SW480 (cell line): ENCODE results near the gene ARHGEF2.

Experiments
- DNase-seq: peaks from one replicate; pipeline ENCODE4 v3.0.0-alpha.2; 2016; ENCODE audit warnings: low spot score

Gene ARHGEF2

GRCh38 chr1:155911156-155912055 lies 66.9 kb downstream of the ARHGEF2 start, which contains the start of gene RIT1:
Gene RIT1 (minus strand): TSS chr1:155911349. CDS start chr1:155910761, 588 bp downstream.
- peak; percentile 78 for DNase-seq

GRCh38 chr1:155910621-155911121 lies 67.7 kb downstream of the ARHGEF2 start:
- peak; percentile 46 for DNase-seq

- DNase-seq = no peak
Measured at GRCh38 chr1:155909894-155910293, 68.5 kb downstream of the ARHGEF2 start.

GRCh38 chr1:155904261-155904660 lies 74.1 kb downstream of the ARHGEF2 start:
- DNase-seq = no peak

- no peak for DNase-seq
Measured at GRCh38 chr1:155900161-155900560, 78.2 kb downstream of the ARHGEF2 start.

GRCh38 chr1:155899683-155900082 lies 78.7 kb downstream of the ARHGEF2 start:
- DNase-seq = no peak

GRCh38 chr1:155898888-155899287 lies 79.5 kb downstream of the ARHGEF2 start:
- DNase-seq = no peak

- DNase-seq = no peak
Measured at GRCh38 chr1:155897746-155898145, 80.6 kb downstream of the ARHGEF2 start.
